Kidney glomerular epithelial cell (primary cell): ENCODE results near the gene TEX22.
A peak's percentile ranks its signal among the peaks of the same experiment; 100 is the strongest.
"Not testable (repeated sequence)": the region's sequence is repeated elsewhere in the genome, so short reads cannot be mapped to it uniquely, and the experiment has no call there.

Experiments
- DNase-seq: peaks from one replicate; lab custom pipeline; 2025; lab: John Stamatoyannopoulos, UW

Gene TEX22

GRCh38 chr14:105398044-105398725 is at the start of gene TEX22:
TEX22 (plus strand) TSS chr14:105398538; CDS start chr14:105399341, 803 bp downstream.
- peak; percentile 54 for DNase-seq

- DNase-seq, result no peak
Measured at GRCh38 chr14:105348945-105349699, 49.2 kb upstream of the TEX22 start.

- no peak for DNase-seq
Measured at GRCh38 chr14:105349992-105350391, 48.3 kb upstream of the TEX22 start.

- no peak for DNase-seq
Measured at GRCh38 chr14:105350450-105351244, 47.7 kb upstream of the TEX22 start.

- no peak for DNase-seq
Measured at GRCh38 chr14:105351410-105351809, 46.9 kb upstream of the TEX22 start.

- DNase-seq, result peak; percentile 80
Measured at GRCh38 chr14:105351920-105352851, 46.2 kb upstream of the TEX22 start.

- DNase-seq, result no peak
Measured at GRCh38 chr14:105353136-105353535, 45.2 kb upstream of the TEX22 start.

GRCh38 chr14:105354541-105354940 is 43.8 kb upstream of the TEX22 start:
- DNase-seq, result no peak

- no peak for DNase-seq
Measured at GRCh38 chr14:105355049-105355575, 43.2 kb upstream of the TEX22 start.

- DNase-seq, result no peak
Measured at GRCh38 chr14:105355850-105356604, 42.3 kb upstream of the TEX22 start.

- no peak for DNase-seq
Measured at GRCh38 chr14:105356927-105357326, 41.4 kb upstream of the TEX22 start.

- DNase-seq, result no peak
Measured at GRCh38 chr14:105357626-105358025, 40.7 kb upstream of the TEX22 start.

- no peak for DNase-seq
Measured at GRCh38 chr14:105358140-105358846, 40.0 kb upstream of the TEX22 start.

- DNase-seq, result no peak
Measured at GRCh38 chr14:105358943-105359342, 39.4 kb upstream of the TEX22 start.

GRCh38 chr14:105361412-105361811 is 36.9 kb upstream of the TEX22 start:
- DNase-seq, result not testable (repeated sequence)

- no peak for DNase-seq
Measured at GRCh38 chr14:105363847-105364708, 34.3 kb upstream of the TEX22 start.

GRCh38 chr14:105365101-105365500 is 33.2 kb upstream of the TEX22 start:
- no peak for DNase-seq

- no peak for DNase-seq
Measured at GRCh38 chr14:105365681-105366080, 32.7 kb upstream of the TEX22 start.
